Measurements from ENCODE around the gene DNM1.

DNA sequence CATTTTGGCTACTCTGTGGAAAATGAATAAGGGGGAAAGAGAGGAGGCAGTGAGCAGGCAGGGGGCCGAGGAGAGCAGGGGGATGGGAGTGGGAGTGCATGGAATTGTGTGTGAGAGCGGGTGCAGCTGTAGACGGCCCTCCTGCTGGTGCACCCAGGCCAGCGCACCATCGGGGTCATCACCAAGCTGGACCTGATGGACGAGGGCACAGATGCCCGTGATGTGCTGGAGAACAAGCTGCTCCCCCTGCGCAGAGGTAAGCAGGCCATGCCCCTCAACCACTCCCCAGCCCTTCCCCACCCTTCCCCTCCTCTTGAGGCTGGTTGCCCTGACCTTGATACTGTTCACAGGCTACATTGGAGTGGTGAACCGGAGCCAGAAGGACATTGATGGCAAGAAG is 16.7 kb downstream of the DNM1 start:
- no peak for TF ChIP-seq YY1 (IDR thresholded peaks at IDR 0.05; ENCODE audit: insufficient read depth, insufficient read length)
- no peak for TF ChIP-seq SUZ12 (IDR thresholded peaks at IDR 0.05; ENCODE audit: extremely low read depth, insufficient read depth, insufficient read length)
- TF ChIP-seq ZNF274 (IDR thresholded peaks at IDR 0.05; ENCODE audit: low read depth, low read length), result no peak
